Stimulated activated CD4-positive, alpha-beta T cell treated with anti-CD3 and anti-CD28 coated beads, Interleukin-4, amount 100 ng/mL, for 24 hours (primary cell): ENCODE measurements around the gene AKT3.

ENCODE experiments used
- DNase-seq: peaks from one replicate; pipeline ENCODE4 v3.0.0-alpha.2; 2020

Gene AKT3

GRCh38 chr1:243730487-243731150 lies 119.4 kb downstream of the AKT3 start:
- no peak for DNase-seq

DNA sequence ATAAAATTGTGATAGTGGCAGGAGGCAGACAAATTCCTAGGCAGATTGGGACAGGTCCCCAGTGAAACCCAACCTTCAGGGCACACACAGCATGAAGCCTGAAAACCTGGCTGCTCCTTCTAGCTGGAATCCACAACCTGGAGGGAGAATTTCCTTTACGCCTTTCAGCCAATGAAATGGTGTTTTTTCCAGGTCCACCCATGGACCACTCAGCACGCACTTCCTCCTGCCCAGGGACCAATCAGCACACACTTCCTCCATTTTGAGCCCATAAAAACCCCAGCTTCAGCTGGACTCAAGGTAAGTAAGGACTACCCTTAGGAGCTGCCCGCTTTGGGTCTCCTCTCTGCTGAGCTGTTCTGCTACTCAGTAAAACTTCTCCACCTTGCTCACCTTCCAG lies 120.1 kb downstream of the AKT3 start:
- DNase-seq: no peak

GRCh38 chr1:243727503-243728203 lies 122.4 kb downstream of the AKT3 start:
- no peak for DNase-seq

- no peak for DNase-seq
Observed at GRCh38 chr1:243726806-243727502, 123.1 kb downstream of the AKT3 start.

DNA sequence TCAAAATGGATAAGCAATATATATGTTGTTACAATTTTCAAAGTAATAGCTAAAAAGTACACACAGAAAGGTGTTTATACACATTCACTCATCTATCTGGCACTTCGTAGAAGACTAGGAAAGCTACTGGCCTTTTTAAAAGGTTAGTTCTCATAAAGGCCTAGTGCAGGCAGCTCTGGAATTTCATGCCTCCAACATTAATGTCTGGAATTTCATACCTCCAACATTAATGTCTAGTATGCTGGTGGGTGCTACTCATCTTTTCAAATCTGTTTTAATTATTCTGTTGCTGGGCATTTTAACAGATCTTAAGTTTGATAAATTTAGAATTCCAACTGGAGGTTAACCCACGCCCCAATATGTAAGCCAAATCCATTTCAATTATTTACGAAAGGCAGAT lies 124.2 kb downstream of the AKT3 start:
- DNase-seq: no peak

GRCh38 chr1:243725075-243725474 lies 125.0 kb downstream of the AKT3 start:
- no peak for DNase-seq

DNA sequence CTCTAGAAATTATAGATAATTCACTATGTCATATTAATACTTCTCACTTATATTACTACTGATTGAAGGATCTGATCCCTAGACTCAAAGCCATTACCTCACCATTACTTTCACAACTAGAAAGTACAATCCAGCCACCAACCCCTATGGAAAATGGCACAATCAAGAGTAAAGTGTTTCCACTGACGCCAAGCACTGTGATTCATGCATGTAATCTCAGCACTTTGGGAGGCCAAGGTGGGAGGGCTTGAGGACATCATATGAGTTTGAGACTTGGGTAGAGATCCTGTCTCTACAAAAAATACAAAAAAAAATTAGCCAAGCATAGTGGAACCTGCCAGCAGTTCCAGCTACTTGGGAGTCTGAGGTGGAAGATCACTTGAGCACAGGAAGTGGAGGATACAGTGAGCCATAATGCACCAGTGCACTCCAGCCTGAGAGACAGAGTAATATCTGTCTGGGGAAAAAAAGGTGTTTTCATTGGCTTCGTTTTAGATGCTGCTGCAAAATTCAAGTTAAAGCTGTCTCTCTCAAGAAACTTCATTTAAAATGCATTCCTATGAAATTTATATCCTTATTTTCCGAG lies 126.5 kb downstream of the AKT3 start:
- no peak for DNase-seq

- DNase-seq: no peak
Observed at GRCh38 chr1:243723050-243723449, 127.0 kb downstream of the AKT3 start.

DNA sequence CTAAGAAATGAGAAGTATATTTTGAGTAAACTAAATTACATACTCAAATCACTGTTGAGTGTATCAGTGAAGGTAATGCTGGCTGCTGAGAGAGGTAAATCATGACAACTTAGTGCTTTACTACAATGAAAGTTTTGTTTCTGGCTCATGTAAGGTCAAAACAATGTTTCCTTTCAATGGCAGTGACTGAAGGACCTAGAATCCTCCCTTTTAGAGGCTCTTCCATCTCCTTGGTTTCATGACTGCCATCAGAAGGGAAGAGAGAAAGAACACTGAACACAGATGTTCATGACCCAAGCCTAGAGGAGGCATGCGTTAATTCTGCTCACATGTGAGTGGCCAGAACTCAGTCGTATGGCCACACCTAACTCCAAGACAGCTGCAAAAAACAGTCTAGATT lies 130.6 kb downstream of the AKT3 start:
- DNase-seq: no peak

DNA sequence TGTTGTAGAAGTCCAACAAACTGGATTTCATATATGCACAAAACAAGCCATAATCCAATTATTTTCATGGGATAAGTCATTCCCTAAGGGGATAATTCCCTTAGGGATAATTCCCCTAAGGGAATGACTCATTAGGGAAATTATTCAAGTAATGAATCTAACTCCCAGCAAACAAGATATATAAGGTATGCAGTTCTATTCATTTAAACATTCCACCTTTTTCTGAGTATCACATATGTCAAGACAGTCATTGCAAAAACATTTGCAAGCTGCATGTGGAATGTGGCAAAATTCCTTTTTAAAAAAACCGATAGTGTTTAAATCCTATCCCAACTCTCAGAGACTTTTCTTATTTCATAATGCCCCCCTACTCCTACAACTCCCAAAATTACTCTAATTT lies 131.2 kb downstream of the AKT3 start:
- DNase-seq: no peak

- no peak for DNase-seq
Observed at GRCh38 chr1:243718022-243718421, 132.0 kb downstream of the AKT3 start.

GRCh38 chr1:243716906-243717305 lies 133.1 kb downstream of the AKT3 start:
- DNase-seq: no peak

GRCh38 chr1:243715285-243715684 lies 134.8 kb downstream of the AKT3 start:
- no peak for DNase-seq

- no peak for DNase-seq
Observed at GRCh38 chr1:243713470-243714186, 136.4 kb downstream of the AKT3 start.

DNA sequence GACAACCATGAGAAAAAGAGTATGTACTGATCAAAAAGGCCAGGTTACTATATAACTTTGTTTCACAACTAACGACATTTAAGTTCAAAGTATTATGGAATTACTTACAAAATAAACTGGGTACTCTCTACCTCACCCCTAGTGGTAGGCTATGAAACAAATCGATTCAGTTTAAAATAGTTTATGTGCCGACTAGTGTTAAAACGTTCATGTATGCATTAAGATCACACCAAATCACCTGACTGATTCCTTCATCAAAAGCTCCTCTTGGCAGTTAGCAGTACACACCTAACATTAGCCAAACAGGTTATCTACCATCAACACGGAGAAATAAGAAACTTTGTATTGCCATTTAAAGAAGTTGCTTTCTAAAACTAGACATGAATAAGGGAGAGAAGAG lies 137.1 kb downstream of the AKT3 start:
- DNase-seq: no peak

- no peak for DNase-seq
Observed at GRCh38 chr1:243712242-243712641, 137.8 kb downstream of the AKT3 start.

DNA sequence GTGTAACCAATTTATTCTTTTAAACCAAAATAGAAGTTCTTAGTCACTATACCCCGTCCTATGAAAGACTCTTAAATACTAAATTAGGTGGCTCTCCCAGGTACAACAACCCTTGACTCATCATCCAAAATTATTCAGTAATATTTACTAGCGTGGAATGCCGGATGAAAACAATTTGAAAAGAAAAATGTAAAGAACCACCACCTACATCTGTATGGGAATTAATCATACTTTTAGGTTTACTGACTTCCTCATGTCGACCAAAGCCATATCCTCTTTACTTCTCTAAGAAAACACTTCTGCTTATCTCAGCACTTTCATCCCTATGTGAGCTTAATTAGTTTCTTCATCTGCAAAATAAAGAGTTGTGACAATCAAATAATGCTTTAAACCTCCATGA lies 139.6 kb downstream of the AKT3 start:
- no peak for DNase-seq

DNA sequence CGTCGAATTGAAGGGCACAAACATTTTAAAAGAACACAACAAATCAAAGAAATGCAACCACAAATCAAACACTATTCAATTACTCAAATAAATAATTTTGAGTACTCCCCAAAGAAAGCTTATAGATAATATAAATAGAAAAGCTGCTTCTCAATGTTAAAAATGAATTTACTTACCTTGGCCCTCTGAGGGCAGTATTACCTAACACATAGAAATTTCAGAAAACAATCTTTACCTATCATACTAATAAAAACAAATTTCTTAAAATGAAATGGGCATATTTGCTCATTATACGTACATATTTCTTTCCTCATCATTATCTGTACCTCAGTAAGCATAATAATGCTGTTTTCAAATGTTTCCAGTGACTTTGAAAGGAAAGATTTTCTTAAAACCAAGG lies 141.8 kb downstream of the AKT3 start:
- no peak for DNase-seq

DNA sequence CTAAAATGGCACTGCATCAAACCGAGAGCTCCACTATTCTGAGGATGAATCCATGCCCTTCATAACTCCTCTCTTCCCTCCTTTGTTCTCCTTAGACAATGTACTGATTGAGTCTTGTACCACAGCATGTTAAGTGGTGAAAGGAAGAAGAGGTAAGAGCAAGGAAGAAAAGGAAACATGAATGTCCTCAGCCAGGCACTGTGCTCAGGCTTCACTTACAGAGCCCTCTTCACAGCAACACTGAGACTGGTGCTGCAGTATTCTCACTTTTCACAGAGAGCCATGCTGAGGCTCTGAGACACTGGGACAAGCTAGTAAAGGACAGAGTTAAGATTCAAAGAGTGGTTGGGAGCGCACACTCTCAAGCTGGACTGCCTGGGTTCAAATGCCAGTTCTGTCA lies 143.5 kb downstream of the AKT3 start:
- DNase-seq: no peak

DNA sequence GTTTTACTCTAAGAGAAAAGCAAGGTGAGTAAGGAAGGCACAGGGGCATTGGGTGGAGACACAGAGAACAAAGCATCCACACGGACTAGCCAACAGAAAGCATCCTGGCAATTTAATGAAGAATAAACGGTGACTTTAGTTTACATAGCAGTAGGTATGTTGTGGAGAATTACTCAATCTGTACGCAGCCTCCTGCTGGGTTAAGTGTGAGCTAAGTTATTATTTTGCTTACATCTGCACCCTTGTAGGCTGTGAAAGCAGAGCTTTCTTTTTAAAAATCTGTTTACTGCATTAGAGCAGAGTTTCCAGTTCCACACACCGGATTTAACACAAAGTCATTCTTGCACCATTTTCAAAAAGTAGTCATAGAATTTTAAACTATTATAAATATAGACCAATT lies 144.5 kb downstream of the AKT3 start:
- no peak for DNase-seq

DNA sequence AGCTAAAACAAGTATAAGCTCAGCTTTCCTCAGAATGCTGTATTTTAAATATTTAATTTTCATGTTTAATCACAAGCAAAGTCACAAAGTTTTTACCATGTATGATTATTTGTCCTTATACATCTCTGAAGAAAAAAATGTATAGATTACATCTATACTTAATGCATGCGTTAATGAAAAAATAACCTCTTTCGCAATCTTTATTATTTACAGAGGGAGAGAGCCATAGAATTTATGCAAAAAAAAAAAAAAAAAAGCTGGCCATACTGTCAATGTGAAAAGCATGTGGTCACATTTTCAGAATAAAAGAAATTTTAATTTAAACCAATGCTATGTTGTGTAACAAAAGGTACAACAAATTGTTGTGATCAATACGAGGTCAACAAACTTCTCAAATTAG lies 148.2 kb downstream of the AKT3 start:
- DNase-seq: no peak

GRCh38 chr1:243693800-243694199 lies 156.2 kb downstream of the AKT3 start:
- no peak for DNase-seq

- DNase-seq: no peak
Observed at GRCh38 chr1:243686159-243686558, 163.9 kb downstream of the AKT3 start.
